SK-N-SH (cell line): Measurements from ENCODE around the gene FAM228B. TPM values are rescaled to one million over a fixed set of nuclear protein-coding genes. Genes with fewer than 3 reads are reported as not detected.
A peak's percentile ranks its signal among the peaks of the same experiment; 100 is the strongest.

ENCODE experiments used
- CTCF ChIA-PET: fragments of 300-600, 350-600 bp; formaldehyde crosslinking; extraction: SDS; loops from one replicate; lab custom pipeline; 2021; lab: Yijun Ruan, JAX
- POLR2A ChIA-PET: fragments of 350-600 bp; sonication (Branson Sonifier 250); formaldehyde crosslinking; extraction: SDS; loops from one replicate; lab custom pipeline; 2020; ENCODE audit warnings: antibody characterized with exemption, inconsistent platforms; lab: Yijun Ruan, JAX
- DNase-seq: peaks from one replicate; pipeline ENCODE4 v3.0.0; 2012
- H2AFZ ChIP-seq: fragments of 200-600 bp; sonication (generic); 2 replicates; pipeline ENCODE4 v1.8.1; 2016; ENCODE audit warnings: antibody characterized with exemption, mild to moderate bottlenecking, low read depth
- H3F3A ChIP-seq: fragments of 200-600 bp; sonication (generic); replicated peaks from 2 replicates; pipeline ENCODE3; 2016; ENCODE audit warnings: antibody characterized with exemption, mild to moderate bottlenecking; ENCODE audit not compliant: insufficient read depth
- H3K27ac ChIP-seq, 2 experiments: fragments of 200-500 bp in 1 of 2; fragments of 200-600 bp in 1 of 2; sonication (Bioruptor generic) in 1 of 2; sonication (generic), shearing (Covaris generic) in 1 of 2; 2 replicates each; pipeline versions ENCODE4 v1.5.1 to v1.6.1; 2014 to 2016; ENCODE audit warnings: low read depth in 2 of 2, inconsistent platforms in 1 of 2, low read length in 1 of 2, mild to moderate bottlenecking in 1 of 2, mixed read lengths in 1 of 2
- H3K27me3 ChIP-seq: fragments of 200-600 bp; sonication (generic), shearing (Covaris generic); 2 replicates; pipeline ENCODE4 v1.6.1; 2016; ENCODE audit warnings: mixed run types; ENCODE audit not compliant: insufficient read depth
- H3K36me3 ChIP-seq, 2 experiments: fragments of 200-500 bp in 1 of 2; fragments of 200-600 bp in 1 of 2; sonication (Bioruptor generic) in 1 of 2; sonication (generic) in 1 of 2; replicated peaks in 1 of 2; 2 replicates each; pipeline versions ENCODE3 to v1.5.1; 2014 to 2016; ENCODE audit warnings: low read length in 1 of 2, mild to moderate bottlenecking in 1 of 2; ENCODE audit not compliant: insufficient read depth in 2 of 2, control insufficient read depth in 1 of 2
- H3K4me1 ChIP-seq, 2 experiments: fragments of 200-500 bp in 1 of 2; fragments of 200-600 bp in 1 of 2; sonication (Bioruptor generic) in 1 of 2; sonication (generic), shearing (Covaris generic) in 1 of 2; 2 replicates each; pipeline versions ENCODE4 v1.5.1 to v1.6.1; 2014 to 2016; ENCODE audit warnings: low read depth in 1 of 2, low read length in 1 of 2, mixed run types in 1 of 2; ENCODE audit not compliant: insufficient read depth in 2 of 2, control insufficient read depth in 1 of 2
- H3K4me2 ChIP-seq: fragments of 200-600 bp; sonication (generic), shearing (Covaris generic); 2 replicates; pipeline ENCODE4 v1.6.1; 2017; ENCODE audit warnings: mixed run types
- H3K4me3 ChIP-seq, 2 experiments: fragments of 200-500 bp in 1 of 2; fragments of 200-600 bp in 1 of 2; sonication (Bioruptor generic) in 1 of 2; sonication (generic), shearing (Covaris generic) in 1 of 2; 2 replicates each; pipeline versions ENCODE4 v1.5.1 to v1.8.1; 2014 to 2016; ENCODE audit warnings: low read depth in 2 of 2, inconsistent platforms in 1 of 2, low read length in 1 of 2, mild to moderate bottlenecking in 1 of 2, mixed read lengths in 1 of 2, moderate library complexity in 1 of 2
- H3K79me2 ChIP-seq: fragments of 200-600 bp; sonication (generic); 2 replicates; pipeline ENCODE4 v1.8.1; 2017; ENCODE audit warnings: mild to moderate bottlenecking; ENCODE audit not compliant: insufficient read depth
- H3K9ac ChIP-seq: fragments of 200-600 bp; sonication (generic); 2 replicates; pipeline ENCODE4 v1.6.1; 2017; ENCODE audit warnings: mixed run types
- H3K9me2 ChIP-seq: fragments of 200-600 bp; sonication (generic); 2 replicates; pipeline ENCODE4 v1.6.1; 2017; ENCODE audit warnings: mixed run types
- H3K9me3 ChIP-seq: fragments of 200-600 bp; sonication (generic); 2 replicates; pipeline ENCODE4 v1.6.1; 2017; ENCODE audit warnings: mixed run types, mild to moderate bottlenecking, moderate library complexity
- H4K20me1 ChIP-seq: fragments of 200-600 bp; sonication (generic); 2 replicates; pipeline ENCODE4 v1.6.1; 2017; ENCODE audit warnings: mild to moderate bottlenecking, mixed run types; ENCODE audit not compliant: insufficient read depth
- CHD2 ChIP-seq: fragments of 150-350 bp; IDR thresholded peaks from 2 replicates; pipeline ENCODE4 v1.6.1; 2018; ENCODE audit warnings: low read length; ENCODE audit not compliant: partially characterized antibody
- ELF1 ChIP-seq: IDR thresholded peaks from 2 replicates; pipeline ENCODE4 v1.4.0; 2012
- EP300 ChIP-seq, 2 experiments: IDR thresholded peaks; 2 replicates each; pipeline versions ENCODE4 v1.4.0 to v1.6.1; 2012; ENCODE audit warnings: borderline replicate concordance in 1 of 2, low read depth in 1 of 2, low read length in 1 of 2
- FOSL2 ChIP-seq: IDR thresholded peaks from 2 replicates; pipeline ENCODE4 v1.4.0; 2012; ENCODE audit warnings: low read depth, mild to moderate bottlenecking, moderate library complexity, borderline replicate concordance
- FOXJ3 ChIP-seq: sonication (generic); formaldehyde crosslinking; IDR thresholded peaks from 2 replicates; pipeline ENCODE4 v1.5.1; 2020; ENCODE audit warnings: mild to moderate bottlenecking, missing genetic modification reagents
- GABPA ChIP-seq: IDR thresholded peaks from 2 replicates; pipeline ENCODE4 v1.4.0; 2012; ENCODE audit warnings: low read depth, mild to moderate bottlenecking
- GATA2 ChIP-seq: sonication (generic); formaldehyde crosslinking; IDR thresholded peaks from 2 replicates; pipeline ENCODE4 v1.5.0; 2020; ENCODE audit warnings: mild to moderate bottlenecking, missing genetic modification reagents
- MEF2A ChIP-seq: IDR thresholded peaks from 2 replicates; pipeline ENCODE4 v1.4.0; 2012; ENCODE audit warnings: low read depth, borderline replicate concordance
- NRF1 ChIP-seq: IDR thresholded peaks from 2 replicates; pipeline ENCODE4 v1.6.1; 2012; ENCODE audit warnings: low read depth, mild to moderate bottlenecking, low read length
- POLR2AphosphoS5 ChIP-seq: IDR thresholded peaks from 2 replicates; pipeline ENCODE4 v1.6.1; 2012; ENCODE audit warnings: low read depth, low read length
- RCOR1 ChIP-seq: fragments of 150-350 bp; IDR thresholded peaks from 2 replicates; pipeline ENCODE4 v1.6.1; 2017; ENCODE audit warnings: antibody characterized with exemption, low read length
- RFX5 ChIP-seq: IDR thresholded peaks from 2 replicates; pipeline ENCODE4 v1.6.1; 2012; ENCODE audit warnings: mild to moderate bottlenecking, improper control_type of control experiment, low read length
- SMC3 ChIP-seq: IDR thresholded peaks from 2 replicates; pipeline ENCODE4 v1.6.1; 2012; ENCODE audit warnings: low read depth, low read length, improper control_type of control experiment
- TAF1 ChIP-seq: IDR thresholded peaks from 2 replicates; pipeline ENCODE4 v1.6.1; 2012; ENCODE audit warnings: low read depth, mild to moderate bottlenecking, low read length, moderate library complexity, borderline replicate concordance
- TCF12 ChIP-seq: IDR thresholded peaks from 2 replicates; pipeline ENCODE4 v1.4.0; 2012
- TEAD4 ChIP-seq: IDR thresholded peaks from 2 replicates; pipeline ENCODE4 v1.4.0; 2012; ENCODE audit warnings: mild to moderate bottlenecking, borderline replicate concordance; ENCODE audit not compliant: insufficient read depth
- YY1 ChIP-seq: IDR thresholded peaks from 2 replicates; pipeline ENCODE4 v1.4.0; 2012; ENCODE audit warnings: low read depth, mild to moderate bottlenecking
- WGBS: methylation state at CpG from one replicate; pipeline ENCODE4 v1.1.6; 2017; ENCODE audit warnings: low lambda C conversion rate; 5-methylcytosine and 5-hydroxymethylcytosine counted together
- polyA plus RNA-seq, 3 experiments: library from polyadenylated mRNA; depleted of rRNA; stranded (reverse); fragments of >200 nt; gene quantifications; 2 replicates each; pipeline ENCODE4 v1.2.3, GENCODE V29; 2012
- TF ChIP-seq, protein P1 (sequence below): IDR thresholded peaks from 2 replicates; pipeline ENCODE4 v1.4.0; 2012; ENCODE audit warnings: low read depth, borderline replicate concordance
- TF ChIP-seq, protein P2 (sequence below): IDR thresholded peaks from 2 replicates; pipeline ENCODE4; 2012
- TF ChIP-seq, protein P3 (sequence below): fragments of 200-600 bp; sonication (generic); IDR thresholded peaks from 2 replicates; pipeline ENCODE4 v1.6.1; 2017; ENCODE audit warnings: antibody characterized with exemption, mild to moderate bottlenecking, moderate library complexity
- TF ChIP-seq, protein P4 (sequence below): IDR thresholded peaks from 2 replicates; pipeline ENCODE4 v1.4.0; 2012; ENCODE audit warnings: low read depth
- TF ChIP-seq, protein P5 (sequence below): fragments of 150-350 bp; IDR thresholded peaks from 2 replicates; pipeline ENCODE4 v1.6.1; 2016; ENCODE audit warnings: mild to moderate bottlenecking, low read depth, low read length
- TF ChIP-seq, protein P6 (sequence below): IDR thresholded peaks from 2 replicates; pipeline ENCODE4 v1.6.1; 2012; ENCODE audit warnings: mild to moderate bottlenecking, low read depth, low read length, moderate library complexity

FAM228B gene
- polyA plus RNA-seq, 1 of the 3 experiments (the other 2 are of a cell fraction), result 5.3 TPM

DNA sequence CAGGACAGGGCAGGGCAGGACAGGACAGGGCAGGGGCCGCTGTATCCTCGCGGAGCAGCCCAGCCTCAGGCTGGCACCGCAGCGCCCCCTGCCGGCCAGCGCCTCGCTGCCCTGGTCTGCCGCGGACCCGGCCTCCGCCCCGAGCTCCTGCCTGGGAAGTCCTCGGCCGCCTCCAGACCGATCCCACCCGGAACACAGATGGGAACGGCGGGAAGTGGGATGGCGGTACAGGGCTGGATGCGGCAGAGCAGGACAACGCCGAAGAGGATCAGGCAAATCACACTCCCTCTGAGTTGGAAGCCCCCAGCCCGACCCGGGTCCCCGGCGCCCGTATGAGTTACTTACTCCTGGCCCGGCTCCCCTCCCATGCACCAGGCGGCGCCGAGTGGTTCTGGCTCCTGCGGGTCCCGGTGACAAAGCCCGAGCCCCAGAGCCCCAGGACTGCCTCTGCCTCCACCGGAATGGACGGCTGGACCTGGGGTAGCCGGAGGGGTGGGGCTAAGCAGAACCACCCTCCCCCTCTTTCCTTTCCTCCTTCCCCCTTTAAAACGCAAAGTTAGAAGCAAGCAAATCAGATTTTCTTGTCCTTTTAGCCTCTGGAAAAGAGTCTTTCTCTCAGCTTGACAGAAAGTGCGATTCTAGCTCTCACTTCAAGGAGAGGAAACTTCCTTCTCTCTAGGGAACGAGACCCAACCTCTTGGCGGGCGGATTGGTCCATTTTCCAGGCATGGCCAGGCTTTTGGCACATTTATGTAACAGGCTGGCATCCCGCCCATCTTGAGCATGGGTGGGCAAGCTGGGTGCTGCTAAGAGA, 38.7 kb upstream of the FAM228B start, which contains the start of gene TP53I3:
TP53I3 (minus strand) TSS at position 449 of the 814 bp plus-strand sequence. CDS start 508 bp downstream, outside the sequence.
- peak within 1 kb of the TSS; percentile 95 for H2AFZ ChIP-seq
- DNase-seq, result peak; percentile 97
- H3K9me3 ChIP-seq, result no peaks in the 10 kb centered on the region
- ChIA-PET CTCF (interaction anchor here (0.5 to 5.8 kb wide), 87 partner anchors 8 to 901 kb away, joined by 3 to 75 read pairs (median 4); partner anchors contain the start of genes ATAD2B, CENPO, FAM228B and FKBP1B), POLR2A (interaction anchor here (0.5 to 3.0 kb wide), 21 partner anchors 8 to 1408 kb away, joined by 3 to 66 read pairs (median 4); partner anchors contain the start of genes ATAD2B, CENPO, FAM228B and FKBP1B)
- peak within 1 kb of the TSS; percentile 86 to 95 for H3K27ac ChIP-seq
- H3F3A ChIP-seq, result peaks cover 29% of the 10 kb centered on the region
- H3K4me1 ChIP-seq, result peaks cover 0 to 21% of the 10 kb centered on the region in 2 experiments; a peak in 2 of 4 replicates
- no peaks in the 10 kb centered on the region for H3K27me3 ChIP-seq
- H3K36me3 ChIP-seq, result peaks cover 22 to 33% of the 10 kb centered on the region in 2 experiments
- WGBS, result 0% methylated on average over 10 of the region's 44 CpGs
- H3K9me2 ChIP-seq, result no peaks in the 10 kb centered on the region
- H3K9ac ChIP-seq, result peak within 1 kb of the TSS; percentile 82
- H3K4me2 ChIP-seq, result peak within 1 kb of the TSS; percentile 87
- H3K79me2 ChIP-seq, result peaks cover 13% of the 10 kb centered on the region; the same call in 1 of the 2 replicates
- H4K20me1 ChIP-seq, result no peaks in the 10 kb centered on the region
- H3K4me3 ChIP-seq, result peak within 1 kb of the TSS; percentile 66 to 72
- no peak for TF ChIP-seq GATA2 (CRISPR knock-in tag)
- TF ChIP-seq YY1, result peak; percentile 75
- TF ChIP-seq, protein P1, sequence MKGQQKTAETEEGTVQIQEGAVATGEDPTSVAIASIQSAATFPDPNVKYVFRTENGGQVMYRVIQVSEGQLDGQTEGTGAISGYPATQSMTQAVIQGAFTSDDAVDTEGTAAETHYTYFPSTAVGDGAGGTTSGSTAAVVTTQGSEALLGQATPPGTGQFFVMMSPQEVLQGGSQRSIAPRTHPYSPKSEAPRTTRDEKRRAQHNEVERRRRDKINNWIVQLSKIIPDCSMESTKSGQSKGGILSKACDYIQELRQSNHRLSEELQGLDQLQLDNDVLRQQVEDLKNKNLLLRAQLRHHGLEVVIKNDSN, result no peak
- no peak for TF ChIP-seq TEAD4
- TF ChIP-seq MEF2A, result no peak
- TF ChIP-seq CHD2, result peak; percentile 5
- TF ChIP-seq, protein P2, sequence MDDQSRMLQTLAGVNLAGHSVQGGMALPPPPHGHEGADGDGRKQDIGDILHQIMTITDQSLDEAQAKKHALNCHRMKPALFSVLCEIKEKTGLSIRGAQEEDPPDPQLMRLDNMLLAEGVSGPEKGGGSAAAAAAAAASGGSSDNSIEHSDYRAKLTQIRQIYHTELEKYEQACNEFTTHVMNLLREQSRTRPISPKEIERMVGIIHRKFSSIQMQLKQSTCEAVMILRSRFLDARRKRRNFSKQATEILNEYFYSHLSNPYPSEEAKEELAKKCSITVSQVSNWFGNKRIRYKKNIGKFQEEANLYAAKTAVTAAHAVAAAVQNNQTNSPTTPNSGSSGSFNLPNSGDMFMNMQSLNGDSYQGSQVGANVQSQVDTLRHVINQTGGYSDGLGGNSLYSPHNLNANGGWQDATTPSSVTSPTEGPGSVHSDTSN, result peak; percentile 21; the same call in 1 of the 2 replicates
- TF ChIP-seq, protein P3, sequence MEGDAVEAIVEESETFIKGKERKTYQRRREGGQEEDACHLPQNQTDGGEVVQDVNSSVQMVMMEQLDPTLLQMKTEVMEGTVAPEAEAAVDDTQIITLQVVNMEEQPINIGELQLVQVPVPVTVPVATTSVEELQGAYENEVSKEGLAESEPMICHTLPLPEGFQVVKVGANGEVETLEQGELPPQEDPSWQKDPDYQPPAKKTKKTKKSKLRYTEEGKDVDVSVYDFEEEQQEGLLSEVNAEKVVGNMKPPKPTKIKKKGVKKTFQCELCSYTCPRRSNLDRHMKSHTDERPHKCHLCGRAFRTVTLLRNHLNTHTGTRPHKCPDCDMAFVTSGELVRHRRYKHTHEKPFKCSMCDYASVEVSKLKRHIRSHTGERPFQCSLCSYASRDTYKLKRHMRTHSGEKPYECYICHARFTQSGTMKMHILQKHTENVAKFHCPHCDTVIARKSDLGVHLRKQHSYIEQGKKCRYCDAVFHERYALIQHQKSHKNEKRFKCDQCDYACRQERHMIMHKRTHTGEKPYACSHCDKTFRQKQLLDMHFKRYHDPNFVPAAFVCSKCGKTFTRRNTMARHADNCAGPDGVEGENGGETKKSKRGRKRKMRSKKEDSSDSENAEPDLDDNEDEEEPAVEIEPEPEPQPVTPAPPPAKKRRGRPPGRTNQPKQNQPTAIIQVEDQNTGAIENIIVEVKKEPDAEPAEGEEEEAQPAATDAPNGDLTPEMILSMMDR, result peak; percentile 94
- TF ChIP-seq SMC3, result peak; percentile 75
- TF ChIP-seq ELF1, result peak; percentile 44; the same call in 1 of the 2 replicates
- no peak for TF ChIP-seq GABPA
- no peak for TF ChIP-seq FOXJ3 (CRISPR knock-in tag)
- peak; percentile 1; the same call in 1 of the 2 replicates for TF ChIP-seq NRF1
- TF ChIP-seq, protein P4, sequence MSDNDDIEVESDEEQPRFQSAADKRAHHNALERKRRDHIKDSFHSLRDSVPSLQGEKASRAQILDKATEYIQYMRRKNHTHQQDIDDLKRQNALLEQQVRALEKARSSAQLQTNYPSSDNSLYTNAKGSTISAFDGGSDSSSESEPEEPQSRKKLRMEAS, result peak; percentile 22; the same call in 1 of the 2 replicates
- peak; percentile 73 for TF ChIP-seq TAF1
- TF ChIP-seq RFX5, result peak; percentile 68; the same call in 1 of the 2 replicates
- peak in 1 of 2 experiments; percentile 32; a peak in 1 of 4 replicates for TF ChIP-seq EP300 (IDR thresholded peaks at IDR 0.05; ENCODE audit: borderline replicate concordance in 1 of 2, low read depth in 1 of 2, low read length in 1 of 2)
- TF ChIP-seq RCOR1, result no peak
- no peak for TF ChIP-seq FOSL2
- TF ChIP-seq TCF12, result peak; percentile 45; the same call in 1 of the 2 replicates
- TF ChIP-seq, protein P5, sequence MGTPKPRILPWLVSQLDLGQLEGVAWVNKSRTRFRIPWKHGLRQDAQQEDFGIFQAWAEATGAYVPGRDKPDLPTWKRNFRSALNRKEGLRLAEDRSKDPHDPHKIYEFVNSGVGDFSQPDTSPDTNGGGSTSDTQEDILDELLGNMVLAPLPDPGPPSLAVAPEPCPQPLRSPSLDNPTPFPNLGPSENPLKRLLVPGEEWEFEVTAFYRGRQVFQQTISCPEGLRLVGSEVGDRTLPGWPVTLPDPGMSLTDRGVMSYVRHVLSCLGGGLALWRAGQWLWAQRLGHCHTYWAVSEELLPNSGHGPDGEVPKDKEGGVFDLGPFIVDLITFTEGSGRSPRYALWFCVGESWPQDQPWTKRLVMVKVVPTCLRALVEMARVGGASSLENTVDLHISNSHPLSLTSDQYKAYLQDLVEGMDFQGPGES, result no peak
- TF ChIP-seq POLR2AphosphoS5, result peak; percentile 96
- TF ChIP-seq, protein P6, sequence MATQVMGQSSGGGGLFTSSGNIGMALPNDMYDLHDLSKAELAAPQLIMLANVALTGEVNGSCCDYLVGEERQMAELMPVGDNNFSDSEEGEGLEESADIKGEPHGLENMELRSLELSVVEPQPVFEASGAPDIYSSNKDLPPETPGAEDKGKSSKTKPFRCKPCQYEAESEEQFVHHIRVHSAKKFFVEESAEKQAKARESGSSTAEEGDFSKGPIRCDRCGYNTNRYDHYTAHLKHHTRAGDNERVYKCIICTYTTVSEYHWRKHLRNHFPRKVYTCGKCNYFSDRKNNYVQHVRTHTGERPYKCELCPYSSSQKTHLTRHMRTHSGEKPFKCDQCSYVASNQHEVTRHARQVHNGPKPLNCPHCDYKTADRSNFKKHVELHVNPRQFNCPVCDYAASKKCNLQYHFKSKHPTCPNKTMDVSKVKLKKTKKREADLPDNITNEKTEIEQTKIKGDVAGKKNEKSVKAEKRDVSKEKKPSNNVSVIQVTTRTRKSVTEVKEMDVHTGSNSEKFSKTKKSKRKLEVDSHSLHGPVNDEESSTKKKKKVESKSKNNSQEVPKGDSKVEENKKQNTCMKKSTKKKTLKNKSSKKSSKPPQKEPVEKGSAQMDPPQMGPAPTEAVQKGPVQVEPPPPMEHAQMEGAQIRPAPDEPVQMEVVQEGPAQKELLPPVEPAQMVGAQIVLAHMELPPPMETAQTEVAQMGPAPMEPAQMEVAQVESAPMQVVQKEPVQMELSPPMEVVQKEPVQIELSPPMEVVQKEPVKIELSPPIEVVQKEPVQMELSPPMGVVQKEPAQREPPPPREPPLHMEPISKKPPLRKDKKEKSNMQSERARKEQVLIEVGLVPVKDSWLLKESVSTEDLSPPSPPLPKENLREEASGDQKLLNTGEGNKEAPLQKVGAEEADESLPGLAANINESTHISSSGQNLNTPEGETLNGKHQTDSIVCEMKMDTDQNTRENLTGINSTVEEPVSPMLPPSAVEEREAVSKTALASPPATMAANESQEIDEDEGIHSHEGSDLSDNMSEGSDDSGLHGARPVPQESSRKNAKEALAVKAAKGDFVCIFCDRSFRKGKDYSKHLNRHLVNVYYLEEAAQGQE, result peak; percentile 4; the same call in 1 of the 2 replicates
